GM18508 (cell line): ENCODE measurements around the gene GAN.
"Not testable (repeated sequence)": the region's sequence is repeated elsewhere in the genome, so short reads cannot be mapped to it uniquely, and the experiment has no call there.

ENCODE experiments used
- ATAC-seq: cut with Tn5 transposase; IDR thresholded peaks from one replicate; pipeline ENCODE4 v1.9.1; 2021; ENCODE audit warnings: moderate number of reproducible peaks; ENCODE audit not compliant: insufficient read depth, unreplicated experiment

GAN gene

GRCh38 chr16:81392011-81392410, 77.2 kb downstream of the GAN start:
- no peak for ATAC-seq

DNA sequence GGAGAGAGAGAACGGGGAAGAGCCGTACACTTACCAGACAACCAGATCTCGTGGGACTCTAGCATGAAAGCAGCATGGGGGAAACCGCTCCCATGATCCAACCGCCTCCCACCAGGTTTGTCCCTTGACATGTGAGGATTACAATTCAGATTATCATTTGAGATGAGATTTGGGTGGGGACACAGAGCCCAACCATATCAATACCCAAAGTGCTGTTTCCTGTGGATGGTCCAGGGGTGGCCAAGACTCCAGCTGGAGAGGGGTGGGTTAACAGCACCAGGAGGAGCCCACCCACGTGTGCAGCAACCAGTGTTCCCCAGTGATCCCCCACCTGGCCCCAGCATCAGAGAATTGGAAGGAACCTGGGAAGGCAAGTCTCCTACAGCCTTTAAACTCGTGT, 79.7 kb downstream of the GAN start:
- no peak for ATAC-seq

DNA sequence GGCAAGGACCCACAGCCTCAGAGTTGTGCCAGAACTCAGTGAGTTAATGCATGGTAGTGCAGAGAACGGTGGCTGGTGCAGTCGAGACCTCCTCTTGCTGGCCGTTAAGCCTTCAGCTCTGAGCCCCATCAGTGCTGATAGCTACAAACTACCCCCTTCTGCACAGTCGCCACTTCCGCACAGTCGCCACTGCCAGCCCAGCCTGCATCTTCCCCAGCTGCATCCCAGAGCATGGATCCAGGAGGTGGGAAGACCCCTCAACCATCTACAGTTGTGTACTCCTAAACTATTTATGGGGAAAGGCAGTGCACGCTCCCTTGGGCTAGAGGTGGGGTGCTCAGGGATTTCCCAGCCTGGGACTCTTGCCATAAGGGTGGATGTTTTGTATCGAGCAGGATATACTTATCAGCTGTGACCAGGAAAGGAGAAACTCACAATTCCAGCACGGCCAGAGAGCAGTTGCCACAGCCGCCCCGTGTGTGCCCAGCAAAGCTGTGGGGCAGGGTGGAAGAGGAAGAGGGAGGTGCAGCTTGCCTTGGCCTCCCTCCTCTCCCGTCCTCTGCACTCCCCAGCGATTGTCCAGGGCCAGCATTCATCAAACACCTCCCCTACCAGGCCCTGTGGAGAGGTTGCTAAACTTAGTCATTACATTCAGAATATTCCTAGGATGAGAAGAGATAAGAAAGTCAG, 80.3 kb downstream of the GAN start:
- no peak for ATAC-seq

GRCh38 chr16:81397058-81397878, 82.5 kb downstream of the GAN start:
- no peak for ATAC-seq

DNA sequence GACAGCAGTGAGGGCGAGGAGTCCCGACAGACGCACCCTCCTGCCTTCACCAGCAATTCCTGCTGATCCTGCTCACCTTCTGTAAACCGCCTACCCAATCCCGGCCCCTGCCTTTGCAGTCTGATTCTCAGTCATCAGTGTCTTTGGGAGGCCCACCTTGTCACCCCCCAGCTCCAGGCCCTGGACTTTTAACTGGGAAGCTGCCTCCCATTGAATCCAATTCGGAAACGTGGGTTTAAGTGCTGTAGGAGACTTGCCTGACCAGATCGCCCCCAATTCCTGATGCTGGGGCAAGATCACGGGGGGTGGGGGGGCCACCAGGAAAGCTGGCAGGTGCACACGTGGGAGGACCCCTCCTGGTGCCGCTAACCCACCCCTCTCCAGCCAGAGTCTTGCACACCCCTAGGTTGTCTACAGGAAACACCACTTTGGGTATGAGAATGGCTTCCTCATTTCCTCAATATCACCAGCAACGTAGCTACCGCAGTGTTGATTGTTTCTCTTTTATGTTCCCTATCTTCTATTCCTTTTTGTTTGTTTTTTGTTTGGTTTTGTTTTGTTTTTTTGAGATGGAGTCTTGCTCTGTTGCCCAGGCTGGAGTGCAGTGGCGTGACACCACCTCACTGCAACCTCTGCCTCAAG, 83.2 kb downstream of the GAN start:
- no peak for ATAC-seq

GRCh38 chr16:81399909-81400308, 85.1 kb downstream of the GAN start:
- no peak for ATAC-seq

- ATAC-seq = no peak
Measured at GRCh38 chr16:81401035-81401950, 86.5 kb downstream of the GAN start.

- ATAC-seq = no peak
Measured at GRCh38 chr16:81403208-81403600, 88.4 kb downstream of the GAN start.

GRCh38 chr16:81403601-81404391, 89.0 kb downstream of the GAN start:
- no peak for ATAC-seq

- ATAC-seq = not testable (repeated sequence)
Measured at GRCh38 chr16:81405002-81405401, 90.2 kb downstream of the GAN start.

- ATAC-seq = no peak
Measured at GRCh38 chr16:81405702-81406113, 90.9 kb downstream of the GAN start.

- no peak for ATAC-seq
Measured at GRCh38 chr16:81408409-81408950, 93.7 kb downstream of the GAN start.

DNA sequence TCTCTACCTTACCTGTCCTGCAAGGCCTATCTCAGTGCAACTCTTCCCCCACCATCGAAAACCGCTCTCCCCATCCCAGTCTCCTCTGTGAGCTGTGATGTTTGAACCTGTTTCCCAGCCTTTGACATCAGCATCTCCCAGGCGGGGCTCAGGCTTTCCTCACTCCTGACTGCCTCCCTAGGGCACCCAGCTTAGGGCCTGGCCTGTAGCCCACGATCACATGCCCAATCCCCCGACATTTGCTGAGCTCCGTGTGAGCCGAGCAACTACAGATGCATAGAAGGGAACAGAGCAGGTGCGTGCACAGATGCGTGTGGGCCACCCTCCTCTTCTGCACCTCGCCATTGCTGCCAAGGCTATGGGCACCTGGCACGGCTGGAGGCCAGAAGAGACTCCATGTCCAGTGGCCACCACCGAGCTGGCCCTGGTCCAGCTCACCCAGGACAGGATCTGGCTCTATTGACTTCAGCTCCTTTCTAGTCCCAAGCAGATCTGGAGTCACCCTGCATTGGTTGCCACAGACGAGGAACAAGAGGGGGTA, 94.3 kb downstream of the GAN start:
- ATAC-seq = no peak

GRCh38 chr16:81410643-81411293, 96.0 kb downstream of the GAN start:
- ATAC-seq = no peak

DNA sequence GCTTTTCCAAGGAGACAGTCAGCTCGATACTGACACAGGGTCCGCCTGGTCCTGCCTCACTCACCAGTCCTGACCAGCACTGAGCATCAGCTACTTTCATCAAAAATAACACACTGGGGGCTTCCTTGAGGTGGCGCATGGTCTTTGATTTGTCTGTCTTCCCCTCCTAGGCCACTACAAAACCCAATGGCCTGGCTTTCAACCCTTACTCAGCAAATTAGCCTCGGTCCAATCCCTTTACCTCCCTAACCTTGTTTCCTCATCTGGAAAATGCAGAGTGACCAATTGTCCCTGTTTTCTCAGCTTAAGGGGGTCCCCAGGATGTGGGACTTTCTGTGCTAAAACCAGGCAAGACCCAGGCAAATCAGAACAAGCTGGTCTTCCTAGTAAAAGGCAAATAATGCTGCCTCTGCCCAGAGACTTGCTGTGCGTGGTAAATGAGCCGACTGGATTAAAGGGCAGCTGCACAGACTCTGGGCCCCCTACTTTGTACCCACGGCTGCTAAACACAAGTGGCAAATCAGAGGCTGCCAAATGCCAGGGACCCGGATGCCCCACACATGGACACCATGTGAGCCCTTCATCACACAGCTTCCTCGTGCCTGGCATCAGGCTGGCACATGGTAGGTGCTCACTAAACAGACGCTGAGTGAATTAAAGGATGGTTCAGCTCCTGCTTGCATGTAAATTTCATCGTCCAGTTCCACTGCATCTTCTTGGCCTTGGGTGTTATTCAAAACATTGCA, 98.7 kb downstream of the GAN start:
- no peak for ATAC-seq

DNA sequence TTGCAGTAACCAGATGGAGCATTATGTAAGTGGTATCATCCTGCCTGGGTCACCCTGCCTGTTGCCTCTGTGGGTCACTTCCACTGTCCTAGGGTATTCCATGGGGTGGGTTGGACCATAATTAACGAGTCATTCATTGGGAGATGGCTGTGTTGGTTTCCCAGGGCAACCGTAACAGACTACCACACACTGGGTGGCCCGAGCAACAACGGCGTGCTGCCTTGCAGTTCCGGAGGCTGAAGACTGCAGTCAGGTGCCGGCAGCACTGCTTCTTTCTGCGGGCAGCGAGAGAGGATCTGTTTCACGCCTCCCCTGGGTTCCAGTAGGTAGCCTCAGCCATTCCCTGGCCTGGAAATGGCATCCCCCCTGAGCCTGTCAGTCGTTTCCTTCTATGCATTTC, 101.0 kb downstream of the GAN start:
- no peak for ATAC-seq

DNA sequence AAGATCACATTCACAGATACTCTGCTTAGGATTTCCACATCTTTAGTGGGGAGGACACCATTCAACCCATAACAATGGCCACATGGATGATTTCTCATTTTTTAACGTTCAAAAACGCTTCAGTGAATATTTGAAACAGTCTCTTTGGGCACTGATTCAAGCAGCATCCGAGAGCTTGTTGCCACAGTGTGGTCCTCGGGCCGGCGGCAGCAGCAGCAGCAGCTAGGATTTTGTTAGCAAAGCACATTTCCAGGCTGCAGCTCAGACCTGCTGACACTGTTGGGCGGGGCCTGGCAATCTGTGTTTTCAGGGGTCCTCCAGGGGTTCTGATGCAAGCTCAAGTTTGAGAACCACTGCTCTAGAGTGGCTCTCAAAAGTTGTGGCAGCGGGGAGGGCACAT, 102.0 kb downstream of the GAN start:
- no peak for ATAC-seq

DNA sequence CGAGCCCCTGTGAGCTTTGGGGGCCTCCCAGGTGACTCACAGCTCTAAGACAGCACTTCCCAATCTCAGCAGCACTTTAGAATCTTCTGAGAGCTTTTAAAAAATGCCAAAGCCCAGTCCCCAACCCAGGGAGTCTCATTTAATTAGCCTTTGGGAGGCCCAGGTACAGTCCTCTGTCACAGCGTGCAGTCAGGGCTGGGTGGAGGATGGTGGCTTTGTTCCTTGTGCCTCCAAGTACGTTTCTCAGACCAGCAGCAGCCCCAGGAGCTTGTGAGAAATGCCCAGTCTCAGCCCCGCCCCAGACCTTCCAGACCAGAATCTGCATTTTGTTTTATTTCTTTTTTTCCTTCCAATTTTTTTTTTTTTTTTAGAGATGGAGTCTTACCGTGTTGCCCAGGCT, 102.4 kb downstream of the GAN start:
- no peak for ATAC-seq
